ENCODE data around the gene RNF26.

The RNF26 gene

DNA sequence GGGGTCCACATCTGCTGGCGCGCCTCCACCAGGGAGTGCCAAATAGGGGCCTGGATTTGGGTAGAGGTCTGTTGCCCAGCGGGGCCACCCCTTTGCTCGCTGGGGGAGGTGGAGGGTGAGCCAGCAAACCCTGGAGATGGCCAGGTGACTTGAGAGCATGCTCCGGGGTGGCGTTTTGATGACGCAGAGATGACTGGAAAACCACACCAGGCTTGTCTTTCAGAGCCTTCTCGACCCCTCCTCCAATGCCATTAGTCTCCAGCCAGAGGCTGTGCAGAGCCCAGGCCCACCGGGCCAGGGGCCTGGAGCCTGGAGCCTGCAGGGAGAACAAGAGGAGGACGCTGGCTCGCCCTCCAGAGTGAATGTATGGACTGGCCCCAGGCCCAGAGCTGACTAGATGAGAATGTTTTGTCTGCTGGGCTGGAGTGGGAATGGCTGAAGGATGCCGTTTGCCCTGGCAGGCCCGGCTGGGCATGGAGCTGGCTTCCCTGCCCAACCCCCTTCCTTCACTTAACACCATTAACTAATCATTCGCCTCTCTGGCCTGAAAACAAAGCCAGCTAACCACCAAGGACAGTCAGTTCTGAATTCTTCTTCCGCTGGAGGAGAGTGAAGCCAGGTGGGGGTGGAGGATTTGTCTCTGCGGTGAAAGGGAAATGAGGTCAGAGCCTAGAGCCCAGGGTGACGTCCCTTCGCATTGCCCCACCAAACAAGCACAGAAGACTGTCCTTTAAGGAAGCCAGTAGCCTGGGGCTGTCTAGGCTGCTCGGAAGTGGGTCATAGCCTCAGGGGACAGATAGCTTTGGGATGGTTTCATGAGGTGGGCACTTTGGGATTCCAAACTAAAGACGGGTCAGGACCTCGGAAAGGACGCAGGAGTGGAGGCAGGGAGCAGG, 15.8 kb upstream of the RNF26 start:
- DNase-seq (ENCODE audit: low read depth): no peak
- TF ChIP-seq, protein P1, sequence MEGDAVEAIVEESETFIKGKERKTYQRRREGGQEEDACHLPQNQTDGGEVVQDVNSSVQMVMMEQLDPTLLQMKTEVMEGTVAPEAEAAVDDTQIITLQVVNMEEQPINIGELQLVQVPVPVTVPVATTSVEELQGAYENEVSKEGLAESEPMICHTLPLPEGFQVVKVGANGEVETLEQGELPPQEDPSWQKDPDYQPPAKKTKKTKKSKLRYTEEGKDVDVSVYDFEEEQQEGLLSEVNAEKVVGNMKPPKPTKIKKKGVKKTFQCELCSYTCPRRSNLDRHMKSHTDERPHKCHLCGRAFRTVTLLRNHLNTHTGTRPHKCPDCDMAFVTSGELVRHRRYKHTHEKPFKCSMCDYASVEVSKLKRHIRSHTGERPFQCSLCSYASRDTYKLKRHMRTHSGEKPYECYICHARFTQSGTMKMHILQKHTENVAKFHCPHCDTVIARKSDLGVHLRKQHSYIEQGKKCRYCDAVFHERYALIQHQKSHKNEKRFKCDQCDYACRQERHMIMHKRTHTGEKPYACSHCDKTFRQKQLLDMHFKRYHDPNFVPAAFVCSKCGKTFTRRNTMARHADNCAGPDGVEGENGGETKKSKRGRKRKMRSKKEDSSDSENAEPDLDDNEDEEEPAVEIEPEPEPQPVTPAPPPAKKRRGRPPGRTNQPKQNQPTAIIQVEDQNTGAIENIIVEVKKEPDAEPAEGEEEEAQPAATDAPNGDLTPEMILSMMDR (IDR thresholded peaks at IDR 0.05; ENCODE audit: control insufficient read depth, insufficient read depth, low read depth, low read length, missing control alignments): no peak
- H3K4me3 ChIP-seq (ENCODE audit: control insufficient read depth, low read depth, low read length): no peak overlapping the region

- TF ChIP-seq, protein P1 (IDR thresholded peaks at IDR 0.05; ENCODE audit: control insufficient read depth, insufficient read depth, low read depth, low read length, missing control alignments): no peak
- H3K4me3 ChIP-seq (ENCODE audit: control insufficient read depth, low read depth, low read length): no peak overlapping the region
- DNase-seq (ENCODE audit: low read depth): no peak
Measured at GRCh38 chr11:119319136-119319699, 15.1 kb upstream of the RNF26 start.

GRCh38 chr11:119319700-119320239, 14.6 kb upstream of the RNF26 start:
- no peak for DNase-seq (ENCODE audit: low read depth)
- TF ChIP-seq, protein P1 (IDR thresholded peaks at IDR 0.05; ENCODE audit: control insufficient read depth, insufficient read depth, low read depth, low read length, missing control alignments): no peak
- H3K4me3 ChIP-seq (ENCODE audit: control insufficient read depth, low read depth, low read length): no peak overlapping the region

DNA sequence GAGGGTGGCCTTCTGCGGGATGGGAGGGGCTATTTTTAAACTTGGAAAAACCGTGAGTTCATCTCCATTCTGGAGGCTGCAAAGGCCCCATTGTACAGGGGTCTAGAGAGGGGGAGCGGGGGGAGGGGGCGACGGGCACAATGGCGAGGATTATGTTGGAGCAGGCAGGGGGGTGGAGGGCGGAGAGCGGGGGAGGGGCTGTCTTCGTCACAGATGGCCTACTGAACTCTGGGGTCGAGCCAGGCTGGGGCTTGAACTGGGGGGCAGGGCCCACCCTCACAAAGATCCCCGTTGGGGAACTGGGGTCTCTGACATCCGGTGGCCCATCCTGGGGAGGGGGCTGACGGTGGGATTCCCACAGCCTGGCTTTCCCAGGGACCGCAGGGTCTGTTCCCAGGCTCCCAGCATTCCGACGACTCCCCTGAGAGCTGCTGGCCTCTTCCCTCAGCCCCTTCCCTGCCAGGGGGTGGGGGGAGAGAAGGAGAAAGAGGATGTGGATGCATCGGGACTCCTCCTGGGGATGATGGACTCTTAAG, 14.0 kb upstream of the RNF26 start:
- no peak for DNase-seq (ENCODE audit: low read depth)
- TF ChIP-seq, protein P1 (IDR thresholded peaks at IDR 0.05; ENCODE audit: control insufficient read depth, insufficient read depth, low read depth, low read length, missing control alignments): no peak
- H3K4me3 ChIP-seq (ENCODE audit: control insufficient read depth, low read depth, low read length): peak overlapping the region; percentile 37

- peak overlapping the region; percentile 37 for H3K4me3 ChIP-seq (ENCODE audit: control insufficient read depth, low read depth, low read length)
- TF ChIP-seq, protein P1 (IDR thresholded peaks at IDR 0.05; ENCODE audit: control insufficient read depth, insufficient read depth, low read depth, low read length, missing control alignments): no peak
- no peak for DNase-seq (ENCODE audit: low read depth)
Measured at GRCh38 chr11:119320776-119321524, 13.4 kb upstream of the RNF26 start.

DNA sequence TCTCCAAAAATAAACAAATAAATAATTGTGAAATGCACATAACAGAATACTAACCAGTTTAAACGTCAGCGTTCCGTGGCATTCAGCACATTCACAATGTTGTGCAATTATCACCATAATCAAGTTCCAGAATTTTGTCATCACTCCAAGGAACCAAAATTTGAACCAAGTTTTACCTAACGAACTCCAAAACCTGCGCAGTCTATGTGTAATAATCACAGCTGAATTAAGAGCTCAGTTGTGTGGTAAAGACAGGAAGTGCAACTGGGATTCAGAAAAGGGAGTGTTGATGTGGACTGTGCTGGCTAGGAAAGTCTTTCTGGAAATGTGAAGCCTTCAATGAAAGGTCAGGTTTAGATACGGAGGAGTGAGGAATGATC, 12.0 kb upstream of the RNF26 start:
- DNase-seq (ENCODE audit: low read depth): no peak
- TF ChIP-seq, protein P1 (IDR thresholded peaks at IDR 0.05; ENCODE audit: control insufficient read depth, insufficient read depth, low read depth, low read length, missing control alignments): no peak
- no peak overlapping the region for H3K4me3 ChIP-seq (ENCODE audit: control insufficient read depth, low read depth, low read length)

Data from AG09309 (cell line).